ENCODE data around the gene MLLT6. TPM values are rescaled to one million over a fixed set of nuclear protein-coding genes. Genes with fewer than 3 reads are reported as not detected.

MLLT6 gene
- total and polyA plus RNA-seq, 2 of the 13 experiments (the other 11 are each of a cell fraction or from before 2014, with no cell fraction given): 50.7 to 69.5 TPM

- TF ChIP-seq, protein P1, sequence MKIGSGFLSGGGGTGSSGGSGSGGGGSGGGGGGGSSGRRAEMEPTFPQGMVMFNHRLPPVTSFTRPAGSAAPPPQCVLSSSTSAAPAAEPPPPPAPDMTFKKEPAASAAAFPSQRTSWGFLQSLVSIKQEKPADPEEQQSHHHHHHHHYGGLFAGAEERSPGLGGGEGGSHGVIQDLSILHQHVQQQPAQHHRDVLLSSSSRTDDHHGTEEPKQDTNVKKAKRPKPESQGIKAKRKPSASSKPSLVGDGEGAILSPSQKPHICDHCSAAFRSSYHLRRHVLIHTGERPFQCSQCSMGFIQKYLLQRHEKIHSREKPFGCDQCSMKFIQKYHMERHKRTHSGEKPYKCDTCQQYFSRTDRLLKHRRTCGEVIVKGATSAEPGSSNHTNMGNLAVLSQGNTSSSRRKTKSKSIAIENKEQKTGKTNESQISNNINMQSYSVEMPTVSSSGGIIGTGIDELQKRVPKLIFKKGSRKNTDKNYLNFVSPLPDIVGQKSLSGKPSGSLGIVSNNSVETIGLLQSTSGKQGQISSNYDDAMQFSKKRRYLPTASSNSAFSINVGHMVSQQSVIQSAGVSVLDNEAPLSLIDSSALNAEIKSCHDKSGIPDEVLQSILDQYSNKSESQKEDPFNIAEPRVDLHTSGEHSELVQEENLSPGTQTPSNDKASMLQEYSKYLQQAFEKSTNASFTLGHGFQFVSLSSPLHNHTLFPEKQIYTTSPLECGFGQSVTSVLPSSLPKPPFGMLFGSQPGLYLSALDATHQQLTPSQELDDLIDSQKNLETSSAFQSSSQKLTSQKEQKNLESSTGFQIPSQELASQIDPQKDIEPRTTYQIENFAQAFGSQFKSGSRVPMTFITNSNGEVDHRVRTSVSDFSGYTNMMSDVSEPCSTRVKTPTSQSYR (CRISPR knock-in tag; IDR thresholded peaks at IDR 0.05; ENCODE audit: borderline replicate concordance): peak; percentile 63; the same call in 1 of the 2 replicates
- TF ChIP-seq RBFOX2 (IDR thresholded peaks at IDR 0.05; ENCODE audit: low read depth, low read length) (peak; percentile 79), STAG1 (CRISPR knock-in tag; IDR thresholded peaks at IDR 0.05) (peak; percentile 78), NFIC (IDR thresholded peaks at IDR 0.05; ENCODE audit: low read length) (no peak), ZNF484 (CRISPR knock-in tag; IDR thresholded peaks at IDR 0.05; ENCODE audit: borderline replicate concordance, low read depth) (peak; percentile 60; the same call in 1 of the 2 replicates), KDM5B (CRISPR knock-in tag; IDR thresholded peaks at IDR 0.05; ENCODE audit: borderline replicate concordance) (peak; percentile 60), ZNF235 (CRISPR knock-in tag; IDR thresholded peaks at IDR 0.05; ENCODE audit: borderline replicate concordance) (peak; percentile 92), ZBTB7B (CRISPR knock-in tag; IDR thresholded peaks at IDR 0.05) (peak; percentile 90), XRCC5 (optimal IDR thresholded peaks at IDR 0.05; ENCODE audit: low read length) (peak; percentile 53), POLR2G (IDR thresholded peaks at IDR 0.05; ENCODE audit: low read depth, low read length) (peak; percentile 56), GATAD2A (CRISPR knock-in tag; IDR thresholded peaks at IDR 0.05) (peak; percentile 40; the same call in 1 of the 2 replicates), NONO (IDR thresholded peaks at IDR 0.05) (no peak), NONO (CRISPR knock-in tag; conservative IDR thresholded peaks at IDR 0.05) (peak; percentile 73), SOX6 (IDR thresholded peaks at IDR 0.05) (no peak), SOX6 (CRISPR knock-in tag; IDR thresholded peaks at IDR 0.05) (peak; percentile 42), ERF (CRISPR knock-in tag; IDR thresholded peaks at IDR 0.05) (0 out of 2 replicates have a peak, but pooled peaks have one; percentile 43), ZNF333 (CRISPR knock-in tag; IDR thresholded peaks at IDR 0.05; ENCODE audit: borderline replicate concordance) (no peak), KDM2A (CRISPR knock-in tag; IDR thresholded peaks at IDR 0.05; ENCODE audit: borderline replicate concordance, low read depth) (peak; percentile 75; the same call in 1 of the 2 replicates), ATF4 (CRISPR knock-in tag; IDR thresholded peaks at IDR 0.05) (no peak), TOE1 (CRISPR knock-in tag; IDR thresholded peaks at IDR 0.05) (no peak), RBM22 (optimal IDR thresholded peaks at IDR 0.05; ENCODE audit: low read length) (peak; percentile 98), PHF8 (CRISPR knock-in tag; IDR thresholded peaks at IDR 0.05) (no peak), KLF13 (CRISPR knock-in tag; IDR thresholded peaks at IDR 0.05) (peak; percentile 62; the same call in 1 of the 2 replicates), AGO1 (IDR thresholded peaks at IDR 0.05; ENCODE audit: low read depth, low read length, poor library complexity, severe bottlenecking) (peak; percentile 97), POLR2AphosphoS5 (IDR thresholded peaks at IDR 0.05; ENCODE audit: low read depth, low read length) (peak; percentile 71), HMGA1 (CRISPR knock-in tag; conservative IDR thresholded peaks at IDR 0.05) (no peak)
- TF ChIP-seq, protein P2, sequence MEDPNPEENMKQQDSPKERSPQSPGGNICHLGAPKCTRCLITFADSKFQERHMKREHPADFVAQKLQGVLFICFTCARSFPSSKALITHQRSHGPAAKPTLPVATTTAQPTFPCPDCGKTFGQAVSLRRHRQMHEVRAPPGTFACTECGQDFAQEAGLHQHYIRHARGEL (CRISPR knock-in tag; IDR thresholded peaks at IDR 0.05): 0 out of 2 replicates have a peak, but pooled peaks have one; percentile 64
Observed at GRCh38 chr17:38735161-38735997, 30.3 kb downstream of the MLLT6 start (continued).

Data from HepG2 (cell line).